T-helper 1 cell treated with Interleukin-12 subunit alpha and Interleukin-12 subunit beta and Interleukin-4 antibody, amounts not matched to agents 30 μg/mL and 1 μg/mL, for 36 hours (primary cell): Measurements from ENCODE around the gene STX3.
A peak's percentile ranks its signal among the peaks of the same experiment; 100 is the strongest.
"Not testable (repeated sequence)": the region's sequence is repeated elsewhere in the genome, so short reads cannot be mapped to it uniquely, and the experiment has no call there.

Experiments
- H3K27ac Mint-ChIP-seq: one replicate; pipeline ENCODE4 v1.8.0; 2021; ENCODE audit warnings: mild to moderate bottlenecking, mixed read lengths
- H3K27me3 Mint-ChIP-seq: one replicate; pipeline ENCODE4 v1.8.0; 2021; ENCODE audit warnings: low read depth, mixed read lengths
- H3K36me3 Mint-ChIP-seq: one replicate; pipeline ENCODE4 v1.8.0; 2021; ENCODE audit warnings: low read depth, mixed read lengths
- H3K4me1 Mint-ChIP-seq: one replicate; pipeline ENCODE4 v1.8.0; 2021; ENCODE audit warnings: low read depth, mixed read lengths
- H3K4me3 Mint-ChIP-seq: one replicate; pipeline ENCODE4 v1.8.0; 2021; ENCODE audit warnings: mild to moderate bottlenecking, moderate library complexity, mixed read lengths
- H3K9me3 Mint-ChIP-seq: one replicate; pipeline ENCODE4 v1.8.0; 2021; ENCODE audit warnings: mixed read lengths

STX3 gene

DNA sequence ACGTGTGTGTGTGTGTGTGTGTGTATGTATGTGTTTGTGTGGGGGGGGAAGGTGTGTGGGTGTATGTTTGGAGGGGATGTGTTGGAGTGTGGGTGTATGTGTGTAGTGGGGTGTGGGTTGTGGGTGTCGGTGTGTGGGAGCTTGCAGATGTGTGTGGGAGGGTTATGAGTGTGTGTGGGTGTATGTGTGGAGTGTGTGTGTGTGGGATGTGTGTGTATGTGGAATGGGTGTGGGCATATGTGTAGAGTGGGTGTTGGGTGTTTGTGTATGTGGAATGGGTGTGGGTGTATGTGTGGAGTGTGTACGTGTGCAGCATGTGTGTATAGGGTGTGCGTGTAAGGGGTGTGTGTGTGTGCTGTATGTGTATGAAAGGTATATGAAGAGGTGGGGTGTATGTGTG lies 14.7 kb downstream of the STX3 start:
- Mint-ChIP-seq H3K36me3 (peaks cover 12% of the 10 kb centered on the region), H3K9me3 (no peaks in the 10 kb centered on the region), H3K27ac (no peak overlapping the region), H3K27me3 (no peaks in the 10 kb centered on the region), H3K4me3 (no peak overlapping the region), H3K4me1 (peaks cover 37% of the 10 kb centered on the region)

DNA sequence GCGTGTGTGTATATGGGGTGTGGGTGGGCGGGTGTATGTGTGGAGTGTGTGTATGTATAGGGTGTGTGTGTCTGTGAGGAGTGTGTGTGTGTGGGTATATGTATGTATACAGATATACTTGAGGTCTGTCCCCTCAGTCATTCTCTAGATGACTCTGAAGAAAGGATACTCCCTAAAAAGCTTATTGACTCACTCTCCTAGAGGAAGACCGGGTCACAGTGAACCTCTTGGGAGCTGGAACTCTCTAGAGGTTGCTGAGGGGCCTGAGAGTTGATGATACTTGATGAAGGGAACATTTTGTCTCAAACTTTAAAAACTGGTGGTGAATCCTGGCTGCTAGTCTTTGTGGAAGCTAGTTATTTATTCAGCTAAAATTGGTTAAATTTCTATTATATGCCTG lies 15.1 kb downstream of the STX3 start:
- Mint-ChIP-seq H3K9me3 (no peaks in the 10 kb centered on the region), H3K27me3 (no peaks in the 10 kb centered on the region), H3K27ac (peak overlapping the region; percentile 10), H3K4me3 (no peak overlapping the region), H3K4me1 (peaks cover 32% of the 10 kb centered on the region), H3K36me3 (peaks cover 16% of the 10 kb centered on the region)

DNA sequence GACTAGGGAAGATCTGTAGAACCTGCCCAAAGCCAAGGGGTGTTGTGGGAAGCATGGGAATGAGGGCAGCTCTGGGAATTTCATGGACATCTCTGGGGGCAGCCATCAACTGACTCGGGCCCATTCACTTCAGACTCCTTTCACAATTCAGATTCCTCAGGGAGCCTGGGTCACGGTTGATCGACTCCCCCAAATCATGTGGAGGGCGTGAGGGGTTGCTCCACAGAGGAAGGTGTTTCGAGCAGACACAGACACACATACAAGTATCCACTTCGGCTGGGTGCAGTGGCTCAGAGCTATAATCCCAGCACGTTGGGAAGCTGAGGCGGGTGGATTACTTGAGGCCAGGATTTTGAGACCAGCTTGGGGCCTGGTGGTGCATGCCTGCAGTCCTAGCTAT lies 15.7 kb downstream of the STX3 start:
- Mint-ChIP-seq H3K9me3 (no peaks in the 10 kb centered on the region), H3K27ac (peak overlapping the region; percentile 10), H3K4me3 (no peak overlapping the region), H3K27me3 (no peaks in the 10 kb centered on the region), H3K36me3 (peaks cover 20% of the 10 kb centered on the region), H3K4me1 (peaks cover 36% of the 10 kb centered on the region)

DNA sequence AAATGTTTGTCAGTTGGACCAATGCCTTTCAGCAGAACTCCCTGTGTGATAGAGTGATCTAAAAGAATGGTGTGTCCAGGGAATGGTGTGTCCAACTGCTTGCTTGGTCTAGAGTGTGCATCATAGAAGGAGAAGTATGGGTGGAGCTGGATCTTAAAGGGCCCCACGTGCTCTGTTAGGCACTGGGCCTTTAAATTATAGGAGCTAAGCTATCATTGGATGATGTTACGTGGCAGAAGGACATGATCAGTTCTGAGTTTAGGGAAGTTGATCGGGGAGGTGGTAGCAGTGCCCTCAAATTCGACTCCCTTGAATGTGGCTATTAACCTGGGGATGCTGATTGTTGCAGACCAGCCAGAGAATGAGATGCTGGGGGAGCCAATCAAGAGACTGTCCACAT lies 16.4 kb downstream of the STX3 start:
- H3K4me3 Mint-ChIP-seq, result peak overlapping the region; percentile 36
- H3K27me3 Mint-ChIP-seq, result no peaks in the 10 kb centered on the region
- H3K36me3 Mint-ChIP-seq, result peaks cover 25% of the 10 kb centered on the region
- no peaks in the 10 kb centered on the region for H3K9me3 Mint-ChIP-seq
- H3K4me1 Mint-ChIP-seq, result peaks cover 37% of the 10 kb centered on the region
- peak overlapping the region; percentile 87 for H3K27ac Mint-ChIP-seq

DNA sequence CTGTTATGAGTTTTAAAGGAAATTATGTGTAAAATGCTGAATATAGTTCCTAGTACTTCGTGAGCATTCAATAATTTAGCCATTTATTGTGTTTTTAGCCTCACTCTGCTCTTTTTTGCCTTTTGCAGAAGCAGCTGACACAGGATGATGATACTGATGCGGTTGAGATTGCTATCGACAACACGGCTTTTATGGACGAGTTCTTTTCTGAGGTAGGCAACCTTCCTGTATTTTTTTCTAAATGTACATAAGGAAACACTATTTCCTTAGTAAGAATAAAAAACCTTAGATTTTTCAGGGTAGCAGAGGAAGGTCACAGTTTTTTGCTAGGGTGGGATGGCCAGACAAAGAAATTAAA lies 17.9 kb downstream of the STX3 start:
- Mint-ChIP-seq H3K36me3 (peaks cover 38% of the 10 kb centered on the region), H3K27ac (peak overlapping the region; percentile 87), H3K4me1 (peaks cover 46% of the 10 kb centered on the region), H3K9me3 (no peaks in the 10 kb centered on the region), H3K27me3 (no peaks in the 10 kb centered on the region), H3K4me3 (peak overlapping the region; percentile 64)

DNA sequence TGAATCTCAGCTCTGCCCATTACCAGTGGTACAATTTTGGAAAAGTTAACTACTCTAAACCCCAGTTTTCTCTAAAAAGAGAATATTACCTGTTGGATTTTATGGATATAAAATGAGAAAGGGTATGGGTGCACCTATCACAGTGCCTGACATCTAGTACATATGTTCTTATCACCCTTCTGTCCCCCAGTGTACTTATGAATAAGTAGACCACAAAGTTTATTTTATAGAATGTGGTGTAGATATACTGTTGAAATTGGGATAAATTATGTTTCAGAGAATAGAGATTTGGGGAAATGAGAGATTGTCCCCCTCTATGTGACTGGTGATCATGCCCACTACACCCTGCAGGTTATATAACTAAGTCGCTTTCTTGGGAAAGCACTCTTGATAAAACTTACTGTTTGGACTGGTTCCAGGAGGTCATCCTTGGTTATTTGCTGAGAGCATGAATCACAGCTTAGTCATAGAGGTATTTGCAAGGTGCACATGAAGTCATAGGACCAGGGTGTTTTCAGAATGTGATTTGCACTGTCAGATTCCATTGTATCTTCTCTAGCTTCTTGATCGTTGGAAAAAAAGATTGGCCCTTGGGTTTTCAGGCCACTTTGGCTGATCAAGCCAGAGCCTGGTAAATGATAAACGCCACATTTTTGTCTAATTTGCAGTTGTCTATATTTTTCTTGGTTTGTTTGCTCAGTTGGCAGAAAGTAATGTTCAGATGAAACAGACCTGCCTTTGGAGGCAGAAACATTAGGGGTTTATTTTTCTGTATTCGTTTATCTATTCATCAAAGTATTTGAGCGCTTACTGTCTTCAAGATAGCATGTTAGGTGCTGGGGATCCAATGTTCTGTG lies 21.3 kb downstream of the STX3 start:
- Mint-ChIP-seq H3K9me3 (peaks cover 1% of the 10 kb centered on the region), H3K4me1 (peaks cover 53% of the 10 kb centered on the region), H3K4me3 (no peak overlapping the region), H3K27me3 (no peaks in the 10 kb centered on the region), H3K27ac (peak overlapping the region; percentile 42), H3K36me3 (peaks cover 50% of the 10 kb centered on the region)

DNA sequence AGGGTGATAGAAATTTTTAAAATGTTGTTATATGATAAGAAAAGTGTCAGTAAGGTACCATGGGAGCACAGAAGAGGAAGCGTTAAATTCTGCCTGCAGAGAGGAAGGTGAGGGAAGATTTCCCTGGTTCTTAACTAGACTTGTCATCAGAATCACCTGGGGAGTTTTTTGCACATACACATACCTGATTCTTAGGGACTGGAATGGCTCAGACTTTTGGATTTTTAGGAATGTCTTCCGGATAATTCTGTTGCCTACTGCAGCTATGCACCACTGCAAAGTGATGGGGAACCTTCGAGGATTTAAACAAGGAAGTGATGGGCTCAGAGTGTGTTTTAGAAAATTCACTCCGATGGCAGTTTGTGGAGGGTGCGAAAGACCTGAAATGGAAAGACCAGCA lies 21.9 kb downstream of the STX3 start:
- no peak overlapping the region for H3K4me3 Mint-ChIP-seq
- peak overlapping the region; percentile 42 for H3K27ac Mint-ChIP-seq
- H3K4me1 Mint-ChIP-seq, result peaks cover 51% of the 10 kb centered on the region

DNA sequence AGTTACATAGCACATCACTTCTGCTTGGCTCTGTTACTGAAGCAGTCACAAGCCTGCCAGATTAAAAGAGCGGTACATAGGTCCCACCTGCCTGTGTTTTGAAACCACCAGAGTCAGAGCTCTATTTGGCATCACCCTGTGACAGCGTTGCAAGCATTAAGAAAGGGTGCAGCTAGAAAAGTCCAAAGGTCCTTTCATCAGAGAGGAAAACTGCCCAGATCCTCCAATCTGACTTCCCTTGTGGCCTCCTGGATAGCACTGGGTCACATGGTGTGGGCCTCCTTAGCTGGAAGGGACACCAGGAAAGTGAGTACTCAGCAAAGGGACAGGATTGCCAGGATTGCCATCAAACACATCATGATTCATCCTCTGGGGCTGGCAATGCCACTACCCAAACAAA lies 22.9 kb downstream of the STX3 start:
- peaks cover 46% of the 10 kb centered on the region for H3K4me1 Mint-ChIP-seq
- H3K27me3 Mint-ChIP-seq, result no peaks in the 10 kb centered on the region
- H3K36me3 Mint-ChIP-seq, result peaks cover 55% of the 10 kb centered on the region
- H3K9me3 Mint-ChIP-seq, result peaks cover 6% of the 10 kb centered on the region
- H3K27ac Mint-ChIP-seq, result no peak overlapping the region
- H3K4me3 Mint-ChIP-seq, result no peak overlapping the region

More for the DNA sequence above, 21.9 kb downstream of the STX3 start:
- Mint-ChIP-seq H3K9me3 (peaks cover 6% of the 10 kb centered on the region), H3K27me3 (no peaks in the 10 kb centered on the region), H3K36me3 (peaks cover 54% of the 10 kb centered on the region)

DNA sequence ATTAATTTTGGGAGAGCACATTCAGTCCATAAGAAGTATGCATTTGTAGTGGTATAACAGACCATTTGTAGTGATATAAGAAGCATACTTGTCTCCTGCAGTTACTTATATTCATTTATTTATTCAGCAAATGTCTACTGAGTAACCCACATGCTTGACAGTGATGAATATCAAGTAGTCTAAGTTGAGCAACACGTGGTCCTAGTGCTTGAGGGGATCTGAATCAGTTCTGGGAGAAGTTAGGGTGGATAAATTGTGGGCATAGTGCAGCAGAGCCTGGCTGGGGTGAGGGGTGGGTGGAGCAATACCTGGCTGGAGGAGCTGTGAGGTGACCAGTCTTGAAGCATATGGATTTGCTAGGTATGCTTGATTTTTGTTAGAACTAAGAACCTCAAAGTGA lies 24.3 kb downstream of the STX3 start:
- peaks cover 57% of the 10 kb centered on the region for H3K36me3 Mint-ChIP-seq
- no peak overlapping the region for H3K27ac Mint-ChIP-seq
- H3K4me1 Mint-ChIP-seq, result peaks cover 56% of the 10 kb centered on the region
- H3K4me3 Mint-ChIP-seq, result no peak overlapping the region
- peaks cover 11% of the 10 kb centered on the region for H3K9me3 Mint-ChIP-seq
- H3K27me3 Mint-ChIP-seq, result no peaks in the 10 kb centered on the region

DNA sequence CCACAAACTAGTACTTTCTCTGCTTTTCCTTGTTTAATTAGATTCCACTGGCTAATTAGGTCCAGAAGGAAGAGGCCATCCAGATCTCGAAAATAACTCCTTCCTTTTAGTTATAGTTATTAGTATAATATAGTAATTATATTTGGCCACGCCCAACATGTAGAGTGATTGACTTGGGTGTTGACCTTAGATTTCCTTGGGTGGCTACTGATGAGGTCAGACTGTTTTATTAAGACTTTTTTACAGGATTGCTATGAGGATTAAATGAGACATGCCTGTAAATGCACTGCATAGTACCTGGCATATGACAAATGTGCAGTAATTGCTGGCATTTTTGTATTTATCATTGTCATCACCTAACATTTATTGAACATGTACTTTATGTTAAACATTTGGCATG lies 26.9 kb downstream of the STX3 start:
- peak overlapping the region; percentile 43 for H3K27ac Mint-ChIP-seq
- peaks cover 12% of the 10 kb centered on the region for H3K9me3 Mint-ChIP-seq
- no peak overlapping the region for H3K4me3 Mint-ChIP-seq
- peaks cover 54% of the 10 kb centered on the region for H3K4me1 Mint-ChIP-seq
- peaks cover 45% of the 10 kb centered on the region for H3K36me3 Mint-ChIP-seq
- no peaks in the 10 kb centered on the region for H3K27me3 Mint-ChIP-seq

DNA sequence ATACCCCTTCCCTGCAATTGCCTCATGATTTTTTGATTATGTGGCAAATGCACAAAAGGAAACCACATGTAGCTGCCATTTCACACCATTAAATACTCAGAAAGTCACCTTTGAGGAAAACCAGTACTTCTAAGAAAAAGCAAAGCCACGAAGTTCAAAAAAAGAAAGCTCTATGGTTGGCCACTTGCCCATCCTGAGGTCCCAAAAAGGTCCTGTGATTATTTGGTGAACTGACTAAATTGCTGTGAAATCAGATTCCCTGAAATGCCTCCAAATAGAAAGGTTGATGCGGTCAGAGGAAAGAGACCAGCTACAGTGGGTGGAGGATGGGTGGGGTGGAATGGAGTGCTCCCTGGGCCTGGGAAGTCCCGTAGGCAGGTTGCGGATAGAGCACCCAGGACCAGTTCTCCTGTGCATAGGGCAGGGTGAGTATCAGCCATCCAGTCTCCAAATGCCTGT lies 28.5 kb downstream of the STX3 start:
- H3K4me3 Mint-ChIP-seq, result peak overlapping the region; percentile 54
- peak overlapping the region; percentile 78 for H3K27ac Mint-ChIP-seq
- H3K9me3 Mint-ChIP-seq, result peaks cover 12% of the 10 kb centered on the region
- no peaks in the 10 kb centered on the region for H3K27me3 Mint-ChIP-seq
- peaks cover 49% of the 10 kb centered on the region for H3K4me1 Mint-ChIP-seq
- H3K36me3 Mint-ChIP-seq, result peaks cover 44% of the 10 kb centered on the region

DNA sequence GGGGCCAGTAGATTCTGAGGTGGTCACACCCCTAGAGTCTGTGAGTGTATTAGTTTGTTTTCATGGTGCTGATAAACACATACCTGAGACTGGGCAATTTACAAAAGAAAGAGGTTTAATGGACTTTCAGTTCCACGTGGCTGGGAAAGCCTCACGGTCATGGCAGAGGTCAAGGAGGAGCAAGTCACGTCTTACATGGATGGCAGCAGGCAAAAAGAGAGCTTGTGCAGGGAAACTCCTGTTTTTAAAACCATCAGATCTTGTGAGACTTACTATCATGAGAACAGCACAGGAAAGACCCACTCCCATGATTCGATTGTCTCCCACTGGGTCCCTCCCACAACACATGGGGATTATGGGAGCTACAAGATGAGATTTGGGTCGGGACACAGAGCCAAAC lies 29.3 kb downstream of the STX3 start:
- H3K27me3 Mint-ChIP-seq, result not testable (repeated sequence)
- Mint-ChIP-seq H3K9me3 (peaks cover 12% of the 10 kb centered on the region), H3K36me3 (peaks cover 45% of the 10 kb centered on the region), H3K27ac (peak overlapping the region; percentile 78), H3K4me1 (peaks cover 48% of the 10 kb centered on the region), H3K4me3 (peak overlapping the region; percentile 30)

DNA sequence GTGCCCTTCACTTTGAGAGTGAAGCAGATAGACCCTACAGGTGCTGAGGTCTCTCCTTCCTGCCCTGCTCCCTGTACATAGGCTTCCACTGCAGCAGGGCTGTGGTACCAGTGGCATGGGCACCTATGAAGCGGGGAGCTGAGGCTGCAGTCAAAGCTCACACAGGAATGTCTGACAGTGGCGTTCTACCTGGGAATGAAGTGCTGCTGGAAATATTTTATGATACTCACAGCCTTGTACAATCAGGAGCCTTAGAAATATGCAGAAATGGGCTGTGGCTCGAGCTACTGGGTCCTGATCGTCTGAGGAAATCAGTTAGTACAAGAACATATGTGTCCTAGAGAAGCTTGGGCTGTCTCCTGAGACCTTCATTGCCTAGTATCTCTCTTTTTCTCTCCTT lies 30.6 kb downstream of the STX3 start:
- H3K27me3 Mint-ChIP-seq, result no peaks in the 10 kb centered on the region

DNA sequence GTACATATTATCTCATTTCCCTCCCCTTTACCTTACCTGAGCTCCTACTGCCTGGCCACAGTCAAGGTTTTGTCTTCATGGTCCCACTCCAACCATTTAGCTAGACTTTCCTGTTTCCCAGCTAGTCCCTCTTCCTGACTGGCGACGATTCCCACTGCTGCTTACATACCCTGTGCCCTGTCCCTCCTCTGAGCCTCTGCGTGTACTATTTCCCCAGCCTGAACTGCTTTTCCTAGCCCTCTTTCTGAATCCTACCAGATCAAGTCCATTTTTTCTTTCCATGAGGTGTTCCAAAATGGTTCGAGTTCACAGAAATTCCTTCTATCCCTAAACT lies 32.0 kb downstream of the STX3 start:
- Mint-ChIP-seq H3K36me3 (peaks cover 46% of the 10 kb centered on the region), H3K4me3 (no peak overlapping the region)

More for the DNA sequence above, 30.6 kb downstream of the STX3 start:
- H3K9me3 Mint-ChIP-seq, result peaks cover 12% of the 10 kb centered on the region
- H3K36me3 Mint-ChIP-seq, result peaks cover 47% of the 10 kb centered on the region
- H3K4me3 Mint-ChIP-seq, result no peak overlapping the region
- peaks cover 38% of the 10 kb centered on the region for H3K4me1 Mint-ChIP-seq
- H3K27ac Mint-ChIP-seq, result no peak overlapping the region

DNA sequence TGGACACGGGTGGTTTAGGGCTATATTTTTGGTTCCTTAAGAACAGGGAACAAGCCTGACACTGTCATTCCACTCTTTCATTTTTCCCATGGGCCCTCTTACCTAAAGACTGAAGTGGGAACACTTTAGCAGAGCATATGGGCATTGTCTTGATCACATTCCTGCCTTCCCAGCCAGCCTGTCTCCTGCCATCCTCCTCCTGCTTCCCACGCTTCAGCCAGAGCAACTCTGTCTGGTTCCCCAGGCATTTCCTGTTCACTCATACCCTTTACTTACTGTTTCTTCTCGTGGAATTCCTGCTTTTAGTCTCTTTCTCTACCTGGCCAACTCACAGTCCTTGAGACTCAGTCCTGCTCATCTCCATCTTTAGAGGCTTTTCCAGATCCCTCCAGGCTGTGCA lies 32.6 kb downstream of the STX3 start:
- Mint-ChIP-seq H3K4me1 (peaks cover 30% of the 10 kb centered on the region), H3K27ac (no peak overlapping the region), H3K27me3 (no peaks in the 10 kb centered on the region), H3K36me3 (peaks cover 49% of the 10 kb centered on the region), H3K9me3 (peaks cover 6% of the 10 kb centered on the region), H3K4me3 (no peak overlapping the region)

More for the DNA sequence above, 32.0 kb downstream of the STX3 start:
- Mint-ChIP-seq H3K9me3 (peaks cover 6% of the 10 kb centered on the region), H3K4me1 (peaks cover 32% of the 10 kb centered on the region), H3K27me3 (no peaks in the 10 kb centered on the region), H3K27ac (no peak overlapping the region)
